GM19467 (cell line): ENCODE data around the gene TTC21A.
"Not testable (repeated sequence)": the region's sequence is repeated elsewhere in the genome, so short reads cannot be mapped to it uniquely, and the experiment has no call there.

ENCODE experiments used
- ATAC-seq: cut with Tn5 transposase; IDR thresholded peaks from one replicate; pipeline ENCODE4 v1.9.1; 2021; ENCODE audit warnings: mild to moderate bottlenecking, moderate library complexity; ENCODE audit not compliant: unreplicated experiment

The TTC21A gene

DNA sequence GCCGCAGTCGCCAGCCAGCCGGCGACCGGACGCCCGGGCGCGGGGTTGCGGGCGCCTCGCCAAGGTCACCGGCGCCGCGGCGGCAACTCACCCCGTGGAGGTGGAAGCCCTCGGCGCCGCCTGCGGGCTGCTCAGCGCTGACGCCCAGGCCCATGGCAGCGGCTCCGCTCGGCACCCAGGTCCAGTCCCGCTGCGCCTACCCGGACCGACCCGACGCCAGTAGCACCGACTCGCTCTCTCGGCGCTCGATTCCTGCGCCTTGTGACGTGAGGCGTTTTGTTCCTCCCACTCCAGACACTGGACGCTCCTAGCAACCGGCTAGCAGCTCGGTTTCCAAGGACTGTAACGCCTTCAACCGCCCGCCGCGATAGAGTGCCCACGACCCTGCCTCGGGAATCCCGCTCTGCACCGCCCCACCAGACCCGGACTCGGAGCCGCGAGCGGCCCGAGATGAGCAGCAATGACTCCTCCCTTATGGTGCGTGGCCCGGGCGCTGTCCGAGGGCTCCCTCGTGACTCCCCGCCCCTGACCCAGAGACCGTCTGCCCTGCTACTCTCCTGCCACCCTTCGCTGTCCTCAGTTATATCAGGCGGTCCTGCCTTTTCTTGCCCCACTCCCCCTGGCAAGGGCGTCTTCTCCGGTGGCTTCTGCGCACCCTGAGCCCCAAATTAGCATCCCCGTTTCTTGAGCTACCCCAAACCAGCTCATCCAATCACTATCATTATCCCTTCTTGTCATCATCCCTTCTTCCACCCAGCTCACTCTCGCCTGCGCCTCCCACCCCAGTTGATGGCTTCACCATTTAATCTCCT, at the start of gene TTC21A, which contains the start of gene GORASP1:
Gene TTC21A (plus strand): TSS at position 293 of the 812 bp plus-strand sequence. CDS start 158 bp downstream, at position 451.
Gene GORASP1 (minus strand): TSS at position 240 of the 812 bp plus-strand sequence. CDS start 86 bp downstream, at position 154.
- no peak for ATAC-seq

DNA sequence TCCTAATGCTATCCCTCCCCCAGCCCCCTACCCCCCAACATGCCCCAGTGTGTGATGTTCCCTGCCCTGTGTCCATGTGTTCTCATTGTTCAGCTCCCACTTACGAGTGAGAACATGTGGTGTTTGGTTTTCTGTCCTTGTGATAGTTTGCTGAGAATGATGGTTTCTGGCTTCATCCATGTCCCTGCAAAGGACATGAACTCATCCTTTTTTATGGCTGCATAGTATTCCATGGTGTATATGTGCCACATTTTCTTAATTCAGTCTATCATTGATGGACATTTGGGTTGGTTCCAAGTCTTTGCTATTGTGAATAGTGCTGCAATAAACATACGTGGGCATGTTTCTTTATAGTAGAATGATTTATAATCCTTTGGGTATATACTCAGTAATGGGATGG, 46.3 kb upstream of the TTC21A start:
- not testable (repeated sequence) for ATAC-seq

DNA sequence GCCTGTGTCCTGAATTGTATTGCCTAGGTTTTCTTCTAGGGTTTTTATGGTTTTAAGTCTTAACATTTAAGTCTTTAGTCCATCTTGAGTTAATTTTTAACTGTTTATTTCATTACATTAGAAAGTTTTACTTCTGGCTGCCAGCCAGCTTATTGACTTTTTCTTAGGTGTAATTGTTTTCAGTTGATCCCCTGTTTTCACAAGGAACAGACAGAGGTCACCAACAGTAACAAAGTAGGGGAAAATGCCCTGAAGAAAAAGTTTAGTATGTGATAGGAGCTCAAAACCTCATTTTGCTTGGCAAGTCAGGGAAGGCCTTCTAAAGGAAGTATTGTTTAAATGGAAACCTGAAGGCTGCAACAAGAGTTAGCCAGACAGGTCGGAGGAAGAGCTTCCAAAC, 45.3 kb upstream of the TTC21A start:
- ATAC-seq: no peak

GRCh38 chr3:39063143-39063542, 44.3 kb upstream of the TTC21A start:
- no peak for ATAC-seq

- no peak for ATAC-seq
These were observed 42.8 kb upstream of the TTC21A start for GRCh38 chr3:39064646-39065045.

GRCh38 chr3:39065197-39065596, 42.3 kb upstream of the TTC21A start:
- ATAC-seq: no peak

DNA sequence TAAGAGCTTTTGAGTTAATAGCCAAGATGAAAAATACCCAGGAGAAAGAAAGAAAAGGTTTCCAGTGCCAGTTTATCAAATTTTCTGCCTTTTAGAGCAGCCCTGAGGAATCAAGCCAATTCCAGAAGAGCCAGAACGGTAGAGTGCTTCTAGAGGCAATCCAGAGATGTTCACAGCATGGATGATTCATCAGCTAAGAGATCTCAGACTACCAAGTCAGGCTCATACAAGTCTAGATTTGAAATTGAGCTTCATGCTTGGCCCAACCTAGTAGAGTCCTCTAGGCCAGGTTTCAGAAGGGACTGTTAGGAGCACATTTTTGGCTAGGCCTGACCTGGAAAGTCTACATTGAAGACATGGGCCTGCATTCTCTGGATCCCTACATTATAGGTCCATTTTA, 40.2 kb upstream of the TTC21A start:
- ATAC-seq: no peak

DNA sequence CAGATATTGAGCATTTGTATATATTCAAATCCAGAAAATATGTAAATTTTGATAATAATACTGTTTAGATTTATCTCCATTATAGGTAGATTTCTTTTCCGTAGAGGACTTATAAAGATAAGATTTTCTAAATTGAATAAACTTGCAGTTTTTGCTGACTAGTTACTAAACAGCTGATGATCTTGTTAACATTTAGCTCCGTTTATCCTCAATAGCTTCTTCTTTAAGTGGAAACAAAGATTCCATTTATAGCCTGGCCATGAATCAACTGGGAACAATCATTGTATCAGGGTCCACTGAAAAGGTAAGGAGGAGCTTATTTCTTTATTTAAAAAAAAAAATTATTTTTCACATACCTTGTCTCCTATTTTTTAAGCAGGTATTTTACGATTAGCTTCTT, 38.9 kb upstream of the TTC21A start:
- ATAC-seq: no peak

GRCh38 chr3:39075910-39076309, 31.6 kb upstream of the TTC21A start:
- ATAC-seq: no peak

DNA sequence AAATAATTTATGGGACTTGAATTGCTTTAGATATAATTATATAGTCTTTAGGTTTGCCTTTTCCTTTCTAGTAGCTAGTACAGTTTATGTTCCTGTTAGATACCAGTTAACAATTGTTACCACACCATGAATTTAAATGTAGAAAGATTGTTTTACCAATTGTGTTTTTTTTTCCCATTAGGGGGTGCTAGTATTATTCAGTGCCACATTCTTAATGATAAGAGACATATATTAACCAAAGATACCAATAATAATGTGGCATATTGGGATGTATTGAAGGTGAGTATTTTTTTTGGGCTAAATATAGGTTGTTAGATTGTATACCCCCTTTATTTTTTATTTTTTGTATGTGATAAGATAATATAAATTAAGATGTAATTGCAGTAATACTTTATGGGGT, 27.9 kb upstream of the TTC21A start:
- no peak for ATAC-seq

DNA sequence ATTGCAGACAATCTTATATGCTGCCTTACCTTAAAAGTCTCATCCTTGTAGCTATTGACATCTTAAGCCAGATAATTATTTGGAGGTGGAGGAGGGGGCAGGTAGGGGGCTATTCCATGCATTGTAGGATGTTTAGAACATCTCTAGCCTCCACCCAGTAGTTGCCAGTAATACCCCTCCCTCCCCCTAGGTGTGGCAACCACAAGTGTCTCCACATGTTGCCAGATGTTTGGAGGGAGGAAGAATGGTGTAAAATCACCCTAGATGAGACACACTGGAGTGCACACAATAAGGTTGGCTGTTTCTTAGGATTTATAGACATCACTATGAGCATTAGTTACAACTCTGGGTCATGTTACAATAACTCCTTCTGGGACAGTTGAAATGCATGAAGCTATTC, 27.5 kb upstream of the TTC21A start:
- ATAC-seq: no peak

DNA sequence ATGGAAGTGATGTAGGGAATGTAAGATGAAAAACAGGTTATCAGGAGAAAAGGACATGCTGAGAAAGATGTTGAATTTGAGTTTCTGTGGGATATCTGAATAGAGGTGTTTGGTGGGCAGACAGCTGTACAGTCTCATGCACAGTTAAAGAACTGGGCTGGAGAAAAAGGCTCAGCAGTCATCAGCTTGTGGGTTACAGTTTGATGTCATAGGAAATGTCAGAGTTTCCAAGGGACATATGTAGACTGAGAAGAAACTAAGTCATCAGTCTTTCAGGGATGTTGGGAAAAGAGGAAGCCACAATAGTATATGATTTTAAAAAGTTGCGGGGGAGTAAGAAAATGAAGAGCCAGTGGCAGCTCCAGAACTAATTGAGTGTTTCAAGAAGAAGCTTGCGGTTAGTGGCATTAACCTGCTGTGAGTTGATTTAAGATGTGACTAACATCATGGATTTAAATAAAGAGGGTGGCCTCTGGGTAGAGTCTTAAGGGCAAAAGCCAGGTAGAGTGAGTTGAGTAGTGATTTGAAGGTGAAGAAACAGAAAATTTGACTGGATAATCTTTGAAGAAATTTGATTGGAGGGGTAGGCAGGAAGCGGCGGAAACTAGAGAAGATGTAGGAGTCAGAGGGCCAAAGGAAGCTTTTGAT, 24.7 kb upstream of the TTC21A start:
- no peak for ATAC-seq

DNA sequence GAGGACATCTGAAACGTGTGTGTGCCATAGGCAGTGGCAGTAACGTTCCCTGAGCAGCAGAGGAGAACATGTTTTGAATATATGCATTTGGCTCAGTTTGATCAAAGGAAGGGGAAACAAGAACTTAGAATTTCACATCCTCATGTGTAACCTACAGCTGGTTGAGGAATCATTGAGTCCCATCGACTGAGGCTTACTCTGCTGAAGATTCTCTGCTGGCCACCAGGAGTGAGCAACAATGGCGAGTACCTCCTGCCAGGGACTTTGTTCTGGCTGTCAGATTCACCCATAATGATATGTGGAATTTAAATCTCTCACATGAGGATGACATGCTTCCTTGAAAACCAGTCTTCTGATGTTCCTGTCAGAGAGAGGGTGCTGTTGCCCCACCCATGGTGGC, 21.3 kb upstream of the TTC21A start:
- no peak for ATAC-seq

GRCh38 chr3:39088456-39088855, 19.0 kb upstream of the TTC21A start:
- no peak for ATAC-seq

GRCh38 chr3:39088889-39089288, 18.6 kb upstream of the TTC21A start:
- ATAC-seq: no peak

DNA sequence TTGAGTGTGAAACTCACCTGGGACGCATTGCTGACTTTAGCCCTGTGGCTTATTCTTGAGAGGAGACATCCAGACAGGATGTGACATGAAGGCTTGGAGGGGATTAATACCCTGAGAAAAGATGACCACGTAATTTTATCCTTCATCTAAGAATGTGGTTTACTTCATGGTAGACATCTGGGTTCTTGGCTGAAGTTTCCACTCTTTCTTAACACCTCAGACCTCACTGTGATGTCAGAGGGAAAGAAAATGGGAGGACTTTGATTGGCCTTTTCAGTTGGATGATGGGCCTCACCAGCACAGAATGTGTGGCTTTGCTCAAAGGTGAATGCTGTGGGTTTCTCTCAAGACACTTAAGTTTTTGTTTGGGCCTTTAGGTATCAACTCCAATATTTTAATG, 16.6 kb upstream of the TTC21A start:
- ATAC-seq: no peak

- ATAC-seq: no peak
These were observed 12.4 kb upstream of the TTC21A start for GRCh38 chr3:39094851-39095677.

- ATAC-seq: no peak
These were observed 11.7 kb upstream of the TTC21A start for GRCh38 chr3:39095778-39096177.

DNA sequence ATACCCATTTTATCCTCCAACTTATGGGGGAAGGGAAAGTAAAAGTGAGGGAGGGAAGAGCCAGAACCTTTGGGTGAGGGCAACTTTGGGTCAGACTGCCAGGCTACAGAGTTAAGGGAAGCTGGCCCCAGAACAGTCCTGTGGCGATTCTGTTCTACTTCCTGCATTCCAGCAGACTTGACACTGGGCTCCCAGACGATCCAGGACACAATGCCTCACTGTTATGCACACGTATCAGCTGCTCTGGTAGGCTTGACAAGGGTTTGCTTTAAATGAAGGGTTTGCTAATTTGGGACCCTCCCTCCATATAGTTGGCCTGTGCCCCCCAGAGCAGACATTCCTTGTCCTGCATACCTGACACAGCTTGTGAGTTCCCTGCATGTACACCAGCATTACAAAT, 10.7 kb upstream of the TTC21A start:
- no peak for ATAC-seq

DNA sequence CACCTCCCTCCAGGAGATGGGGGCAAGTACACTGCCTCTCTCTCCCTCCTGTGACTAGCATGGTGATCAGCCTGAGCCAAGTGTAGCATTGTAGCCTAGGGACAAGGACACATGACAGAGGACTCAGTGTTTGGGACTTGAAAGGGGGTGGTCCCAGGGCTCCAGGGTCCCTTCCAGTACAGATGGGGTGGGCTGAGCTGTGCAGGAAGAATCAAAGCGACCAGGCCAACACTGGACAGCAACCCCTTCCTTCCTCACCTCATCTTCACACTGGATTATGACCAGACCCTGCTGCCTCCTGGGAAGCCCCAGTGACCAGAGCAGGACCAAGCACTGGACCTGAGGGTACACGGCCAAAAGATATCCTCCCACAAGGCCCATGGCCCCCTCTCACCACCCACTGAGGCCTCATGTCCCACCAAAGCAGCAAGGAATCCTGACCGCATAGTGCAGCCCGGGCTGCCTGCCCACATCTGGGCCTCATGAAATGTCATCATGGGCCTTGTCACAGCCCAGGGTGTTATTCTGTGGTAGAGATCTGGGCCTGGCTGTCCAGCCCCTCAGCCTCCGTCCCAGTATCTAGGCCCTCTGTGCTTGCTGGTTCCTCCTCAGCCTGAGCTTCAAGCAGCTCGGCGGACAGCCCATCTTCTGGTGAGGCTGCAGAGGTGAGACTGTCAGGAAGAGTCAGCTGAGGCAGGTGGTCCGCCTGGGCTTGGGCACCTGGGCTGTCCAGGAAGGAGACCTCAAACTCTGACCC, 9.6 kb upstream of the TTC21A start:
- no peak for ATAC-seq
